ENCODE results near the gene ZBTB4. TPM values are rescaled to one million over a fixed set of nuclear protein-coding genes. Genes with fewer than 3 reads are reported as not detected.

ZBTB4 gene
- total RNA-seq, 1 donor from 2014 or later, result 9.2 TPM

GRCh38 chr17:7429722-7430121 is 49.7 kb downstream of the ZBTB4 start:
- Histone ChIP-seq H3K4me3 (ENCODE audit: low read depth, low read length) (no peak overlapping the region), H3K27me3 (ENCODE audit: control insufficient read depth, insufficient read depth, low read length) (no peaks in the 10 kb centered on the region), H3K36me3 (ENCODE audit: control insufficient read depth, insufficient read depth, low read length) (no peaks in the 10 kb centered on the region)
- no peak for TF ChIP-seq CTCF (IDR thresholded peaks at IDR 0.05; ENCODE audit: insufficient read depth, low read length, severe bottlenecking)
- FAIRE-seq (no peak), DNase-seq (ENCODE audit: low read depth) (no peak)

- DNase-seq (ENCODE audit: low read depth) (no peak), FAIRE-seq (no peak)
- Histone ChIP-seq H3K36me3 (ENCODE audit: control insufficient read depth, insufficient read depth, low read length) (no peaks in the 10 kb centered on the region), H3K27me3 (ENCODE audit: control insufficient read depth, insufficient read depth, low read length) (no peaks in the 10 kb centered on the region), H3K4me3 (ENCODE audit: low read depth, low read length) (no peak within 1 kb of the TSS)
- no peak for TF ChIP-seq CTCF (IDR thresholded peaks at IDR 0.05; ENCODE audit: insufficient read depth, low read length, severe bottlenecking)
Measured at GRCh38 chr17:7428557-7428956, 50.9 kb downstream of the ZBTB4 start, which contains the start of gene SPEM3. SPEM3 (plus strand) TSS chr17:7428857; CDS start chr17:7428903, 46 bp downstream.

- H3K4me3 ChIP-seq (ENCODE audit: low read depth, low read length), result no peak overlapping the region
- no peaks in the 10 kb centered on the region for H3K36me3 ChIP-seq (ENCODE audit: control insufficient read depth, insufficient read depth, low read length)
- FAIRE-seq (no peak), DNase-seq (ENCODE audit: low read depth) (no peak)
- H3K27me3 ChIP-seq (ENCODE audit: control insufficient read depth, insufficient read depth, low read length), result no peaks in the 10 kb centered on the region
- TF ChIP-seq CTCF (IDR thresholded peaks at IDR 0.05; ENCODE audit: insufficient read depth, low read length, severe bottlenecking), result no peak
Measured at GRCh38 chr17:7427549-7427948, 51.9 kb downstream of the ZBTB4 start.

GRCh38 chr17:7426896-7427489 is 52.4 kb downstream of the ZBTB4 start:
- DNase-seq (ENCODE audit: low read depth) (no peak), FAIRE-seq (no peak)
- Histone ChIP-seq H3K27me3 (ENCODE audit: control insufficient read depth, insufficient read depth, low read length) (no peaks in the 10 kb centered on the region), H3K36me3 (ENCODE audit: control insufficient read depth, insufficient read depth, low read length) (no peaks in the 10 kb centered on the region), H3K4me3 (ENCODE audit: low read depth, low read length) (no peak overlapping the region)
- no peak for TF ChIP-seq CTCF (IDR thresholded peaks at IDR 0.05; ENCODE audit: insufficient read depth, low read length, severe bottlenecking)

GRCh38 chr17:7426203-7426863 is 53.1 kb downstream of the ZBTB4 start:
- H3K27me3 ChIP-seq (ENCODE audit: control insufficient read depth, insufficient read depth, low read length), result no peaks in the 10 kb centered on the region
- TF ChIP-seq CTCF (IDR thresholded peaks at IDR 0.05; ENCODE audit: insufficient read depth, low read length, severe bottlenecking), result no peak
- FAIRE-seq, result peak; percentile 18
- DNase-seq (ENCODE audit: low read depth), result no peak
- H3K36me3 ChIP-seq (ENCODE audit: control insufficient read depth, insufficient read depth, low read length), result no peaks in the 10 kb centered on the region
- no peak overlapping the region for H3K4me3 ChIP-seq (ENCODE audit: low read depth, low read length)

Measured in bronchial epithelial cell (primary cell).